GM18868 (cell line): ENCODE data around the gene FKBP6.
"Not testable (repeated sequence)": the region's sequence is repeated elsewhere in the genome, so short reads cannot be mapped to it uniquely, and the experiment has no call there.

Experiments used
- ATAC-seq: cut with Tn5 transposase; IDR thresholded peaks from one replicate; pipeline ENCODE4 v1.9.1; 2021; ENCODE audit warnings: mild to moderate bottlenecking, moderate library complexity; ENCODE audit not compliant: unreplicated experiment

FKBP6 gene

GRCh38 chr7:73354196-73354595, 26.2 kb downstream of the FKBP6 start:
- no peak for ATAC-seq

GRCh38 chr7:73354821-73355220, 26.9 kb downstream of the FKBP6 start:
- no peak for ATAC-seq

- no peak for ATAC-seq
Observed at GRCh38 chr7:73356159-73356558, 28.2 kb downstream of the FKBP6 start.

- no peak for ATAC-seq
Observed at GRCh38 chr7:73358590-73359275, 30.8 kb downstream of the FKBP6 start.

- no peak for ATAC-seq
Observed at GRCh38 chr7:73359306-73359705, 31.3 kb downstream of the FKBP6 start.

- no peak for ATAC-seq
Observed at GRCh38 chr7:73359746-73360375, 31.9 kb downstream of the FKBP6 start.

- ATAC-seq = not testable (repeated sequence)
Observed at GRCh38 chr7:73360590-73360989, 32.6 kb downstream of the FKBP6 start.

- no peak for ATAC-seq
Observed at GRCh38 chr7:73363225-73364005, 35.5 kb downstream of the FKBP6 start.

GRCh38 chr7:73364006-73364728, 36.2 kb downstream of the FKBP6 start:
- ATAC-seq = no peak

GRCh38 chr7:73366127-73366526, 38.2 kb downstream of the FKBP6 start:
- ATAC-seq = no peak

- no peak for ATAC-seq
Observed at GRCh38 chr7:73366990-73367389, 39.0 kb downstream of the FKBP6 start.

- ATAC-seq = no peak
Observed at GRCh38 chr7:73369009-73369408, 41.0 kb downstream of the FKBP6 start.

GRCh38 chr7:73369622-73370021, 41.7 kb downstream of the FKBP6 start:
- ATAC-seq = no peak

GRCh38 chr7:73373741-73374140, 45.8 kb downstream of the FKBP6 start:
- no peak for ATAC-seq

GRCh38 chr7:73376262-73376661, 48.3 kb downstream of the FKBP6 start:
- not testable (repeated sequence) for ATAC-seq

- no peak for ATAC-seq
Observed at GRCh38 chr7:73376671-73377412, 48.9 kb downstream of the FKBP6 start.

- ATAC-seq = not testable (repeated sequence)
Observed at GRCh38 chr7:73377413-73378200, 49.6 kb downstream of the FKBP6 start.

GRCh38 chr7:73382934-73383503, 55.1 kb downstream of the FKBP6 start:
- no peak for ATAC-seq

GRCh38 chr7:73387221-73387828, 59.4 kb downstream of the FKBP6 start:
- no peak for ATAC-seq
